LNCAP (cell line): ENCODE measurements around the gene FN1.

Experiments
- TF ChIP-seq, protein P1 (sequence below): fragments of 450-650 bp; IDR thresholded peaks from 2 replicates; pipeline ENCODE4 v1.5.1; 2017; ENCODE audit warnings: mild to moderate bottlenecking

FN1 gene

DNA sequence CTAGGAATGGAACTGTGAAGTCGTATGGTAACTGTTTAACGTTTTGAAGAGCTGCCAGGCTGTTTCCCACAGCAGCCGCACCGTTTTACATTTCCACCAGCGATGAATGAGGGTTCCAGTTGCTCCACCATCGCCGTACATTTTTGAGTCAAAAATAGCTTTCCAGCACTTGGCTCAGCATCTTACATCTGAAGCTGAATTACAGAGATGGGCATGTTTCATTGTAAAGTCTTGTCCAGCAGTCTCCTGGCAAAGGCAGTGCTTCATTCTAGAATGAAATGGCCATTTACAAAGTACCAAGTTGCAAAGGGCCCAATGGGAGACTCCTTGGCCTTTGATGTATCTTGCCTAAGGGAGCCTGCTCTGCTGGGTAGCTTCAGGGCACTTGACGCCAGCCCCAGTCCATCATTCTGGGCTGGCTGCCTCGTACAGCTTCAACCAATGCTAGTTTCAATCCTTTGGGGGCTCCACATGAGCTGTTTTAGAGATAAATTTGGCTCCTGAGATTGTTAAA is 78.9 kb downstream of the FN1 start:
- TF ChIP-seq, protein P1, sequence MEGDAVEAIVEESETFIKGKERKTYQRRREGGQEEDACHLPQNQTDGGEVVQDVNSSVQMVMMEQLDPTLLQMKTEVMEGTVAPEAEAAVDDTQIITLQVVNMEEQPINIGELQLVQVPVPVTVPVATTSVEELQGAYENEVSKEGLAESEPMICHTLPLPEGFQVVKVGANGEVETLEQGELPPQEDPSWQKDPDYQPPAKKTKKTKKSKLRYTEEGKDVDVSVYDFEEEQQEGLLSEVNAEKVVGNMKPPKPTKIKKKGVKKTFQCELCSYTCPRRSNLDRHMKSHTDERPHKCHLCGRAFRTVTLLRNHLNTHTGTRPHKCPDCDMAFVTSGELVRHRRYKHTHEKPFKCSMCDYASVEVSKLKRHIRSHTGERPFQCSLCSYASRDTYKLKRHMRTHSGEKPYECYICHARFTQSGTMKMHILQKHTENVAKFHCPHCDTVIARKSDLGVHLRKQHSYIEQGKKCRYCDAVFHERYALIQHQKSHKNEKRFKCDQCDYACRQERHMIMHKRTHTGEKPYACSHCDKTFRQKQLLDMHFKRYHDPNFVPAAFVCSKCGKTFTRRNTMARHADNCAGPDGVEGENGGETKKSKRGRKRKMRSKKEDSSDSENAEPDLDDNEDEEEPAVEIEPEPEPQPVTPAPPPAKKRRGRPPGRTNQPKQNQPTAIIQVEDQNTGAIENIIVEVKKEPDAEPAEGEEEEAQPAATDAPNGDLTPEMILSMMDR: no peak

DNA sequence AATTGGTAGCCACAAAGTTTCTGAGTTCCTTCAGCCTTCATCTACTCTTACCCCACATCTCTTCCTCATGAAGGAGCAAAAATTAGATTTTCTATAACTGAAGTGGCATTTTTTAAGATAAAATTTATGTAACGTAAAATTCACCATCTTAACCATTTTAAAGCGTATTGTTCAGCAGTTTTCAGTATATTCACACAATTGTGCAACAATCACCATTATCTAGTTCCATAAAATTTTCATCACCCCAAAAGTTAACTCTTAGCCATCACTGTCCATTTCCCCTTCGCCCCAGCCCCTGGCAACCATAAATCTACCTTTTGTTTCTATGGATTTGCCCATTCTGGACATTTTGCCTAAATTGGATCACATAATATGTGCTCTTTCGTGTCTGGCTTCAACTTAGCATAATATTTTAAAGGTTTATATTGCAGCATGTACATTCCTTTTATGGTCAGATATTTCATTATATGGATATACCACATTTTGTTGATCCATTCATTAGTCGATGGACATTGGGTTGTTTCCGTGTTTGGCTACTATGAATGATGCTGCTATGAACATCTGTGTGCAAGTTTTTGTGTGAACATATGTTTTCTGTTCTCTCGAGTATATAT is 79.4 kb downstream of the FN1 start:
- TF ChIP-seq, protein P1: no peak

DNA sequence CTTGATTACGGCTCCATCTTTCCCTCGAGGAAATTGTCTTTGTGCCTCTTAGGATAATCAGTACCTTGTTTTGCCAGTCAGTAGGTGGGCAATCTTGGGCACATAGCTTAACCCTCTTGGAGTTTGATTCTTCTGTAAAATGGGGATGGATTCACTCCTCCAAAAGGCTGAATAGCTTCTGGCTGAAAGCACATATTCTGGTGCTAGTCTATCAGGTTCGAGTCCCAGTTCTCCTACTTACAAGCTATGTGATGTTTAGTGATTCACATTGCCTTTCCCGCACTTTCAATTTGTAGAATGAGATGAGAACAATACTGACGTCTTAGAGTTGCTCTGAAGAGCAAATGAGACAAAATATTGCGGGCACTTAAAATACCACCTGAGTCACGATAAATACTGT is 80.1 kb downstream of the FN1 start:
- TF ChIP-seq, protein P1: no peak

DNA sequence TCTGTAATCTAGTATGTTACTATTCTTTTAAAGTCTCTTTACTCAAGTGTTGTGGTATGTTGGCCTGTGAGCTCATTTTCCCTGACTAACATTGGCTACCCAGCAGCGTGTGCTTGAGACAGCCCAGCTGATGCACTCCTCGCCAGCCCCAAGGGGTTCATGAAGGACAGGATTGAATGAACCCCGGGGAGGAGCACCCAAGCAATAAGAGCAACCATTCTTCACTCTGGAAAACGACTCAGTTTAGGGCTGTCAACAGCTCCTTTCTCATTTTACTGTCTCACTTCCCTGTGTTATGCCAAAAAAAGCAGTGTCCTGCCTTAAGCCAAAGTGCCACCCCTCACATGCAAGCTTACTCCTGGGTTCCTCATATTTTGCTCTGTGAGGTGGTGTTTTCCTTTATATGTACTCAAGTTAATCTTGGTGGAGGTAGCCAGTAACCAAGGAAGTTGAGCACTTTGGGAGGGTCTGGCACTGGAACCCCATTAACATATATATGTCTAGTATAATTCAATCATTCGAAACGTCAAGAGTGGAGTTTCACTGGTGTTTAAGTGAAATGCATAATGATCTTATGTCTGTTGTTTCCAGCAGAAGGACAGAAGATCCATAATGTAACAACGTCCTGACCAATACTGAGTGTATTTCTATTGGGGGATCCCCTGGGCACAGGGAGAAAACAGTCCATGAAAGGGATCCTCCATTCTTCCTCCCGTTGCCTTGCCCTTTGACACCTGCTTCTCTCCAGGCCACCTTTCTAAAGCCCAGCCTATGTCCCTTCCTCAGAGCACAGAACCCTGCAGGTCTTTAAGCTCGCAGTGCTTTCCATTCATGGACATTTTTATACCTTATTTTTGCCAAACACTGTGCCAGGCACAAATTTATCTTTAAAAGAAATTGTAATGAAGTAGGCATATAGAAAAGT is 80.8 kb downstream of the FN1 start:
- TF ChIP-seq, protein P1: no peak

DNA sequence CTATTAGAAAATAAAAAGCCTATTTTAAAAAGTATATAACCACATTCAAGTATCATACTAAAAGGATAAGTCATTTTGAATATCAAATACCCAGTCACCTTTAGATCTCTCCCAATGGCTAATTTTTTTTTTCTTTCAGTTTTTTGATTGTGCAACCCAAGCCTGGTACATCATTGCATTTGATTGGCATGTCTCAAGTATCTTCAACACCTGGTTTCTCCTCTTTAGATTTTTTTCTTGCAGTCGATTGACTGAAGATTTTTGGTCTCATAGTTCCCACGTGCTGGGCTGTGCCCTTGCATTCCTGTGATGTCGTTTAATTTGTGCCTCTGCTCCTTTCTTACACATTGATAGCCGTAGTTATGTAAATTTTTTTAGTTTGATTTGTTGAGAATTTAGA is 83.3 kb downstream of the FN1 start:
- TF ChIP-seq, protein P1: no peak

DNA sequence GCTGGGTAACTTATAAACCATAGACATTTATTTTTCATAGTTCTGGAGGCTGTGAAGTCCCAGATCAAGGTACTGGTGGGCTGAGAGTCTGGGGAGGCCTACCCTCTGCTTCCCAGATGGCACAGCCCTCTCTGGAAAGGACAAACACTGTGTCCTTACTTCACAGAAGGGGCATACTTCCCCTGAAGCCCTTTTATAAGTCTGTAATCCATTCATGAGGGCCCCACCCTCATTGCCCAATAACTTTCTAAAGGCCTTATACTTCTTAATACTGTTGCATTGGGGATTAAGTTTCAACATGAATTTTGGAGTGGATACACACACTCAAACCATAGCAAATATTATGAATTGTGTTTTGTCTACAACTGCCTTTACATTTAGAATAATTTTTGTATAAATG is 88.0 kb downstream of the FN1 start:
- TF ChIP-seq, protein P1: no peak

DNA sequence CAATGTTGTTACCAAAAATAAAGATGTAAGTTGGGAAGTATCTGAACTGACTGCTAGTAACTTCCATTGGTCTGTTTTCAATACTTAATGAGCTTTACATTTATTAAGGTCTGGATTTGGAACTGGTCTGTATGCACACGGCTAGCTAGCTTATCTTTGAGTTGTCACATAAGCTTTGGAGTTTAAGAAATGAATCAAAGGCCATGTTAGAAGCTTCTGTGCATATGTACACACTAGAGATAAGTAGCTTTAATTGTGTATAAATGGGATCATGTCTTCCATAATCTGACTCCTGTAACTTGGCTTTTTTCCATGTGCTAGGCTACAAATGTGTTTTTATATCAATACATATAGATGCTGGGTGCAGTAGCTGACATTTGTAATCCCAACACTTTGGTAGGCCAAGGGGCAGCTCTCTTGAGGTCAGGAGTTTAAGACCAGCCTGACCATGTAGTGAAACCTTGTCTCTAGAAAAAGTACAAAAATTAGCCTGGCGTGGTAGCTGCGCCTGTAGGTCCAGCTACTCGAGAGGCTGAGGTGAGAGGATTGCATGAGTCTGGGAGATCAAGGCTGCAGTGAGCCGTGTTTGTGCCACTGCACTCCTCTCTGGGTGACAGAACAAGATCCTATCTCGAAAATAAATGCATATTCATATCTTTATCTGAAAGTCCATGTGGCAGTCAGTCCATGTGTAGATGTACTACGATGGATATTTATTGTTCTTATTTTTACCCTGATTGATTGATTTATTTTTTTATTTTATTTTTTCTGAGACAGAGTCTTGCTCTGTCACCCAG is 96.8 kb downstream of the FN1 start:
- TF ChIP-seq, protein P1: no peak
